Activated naive CD8-positive, alpha-beta T cell treated with anti-CD3 and anti-CD28 coated beads, Interleukin-2, amount 50 U/mL, for 16 hours (primary cell): ENCODE measurements around the gene FAM107A.

Source experiments
- DNase-seq: peaks from one replicate; pipeline ENCODE4 v3.0.0-alpha.2; 2020; ENCODE audit warnings: low read depth, low spot score

Gene FAM107A

DNA sequence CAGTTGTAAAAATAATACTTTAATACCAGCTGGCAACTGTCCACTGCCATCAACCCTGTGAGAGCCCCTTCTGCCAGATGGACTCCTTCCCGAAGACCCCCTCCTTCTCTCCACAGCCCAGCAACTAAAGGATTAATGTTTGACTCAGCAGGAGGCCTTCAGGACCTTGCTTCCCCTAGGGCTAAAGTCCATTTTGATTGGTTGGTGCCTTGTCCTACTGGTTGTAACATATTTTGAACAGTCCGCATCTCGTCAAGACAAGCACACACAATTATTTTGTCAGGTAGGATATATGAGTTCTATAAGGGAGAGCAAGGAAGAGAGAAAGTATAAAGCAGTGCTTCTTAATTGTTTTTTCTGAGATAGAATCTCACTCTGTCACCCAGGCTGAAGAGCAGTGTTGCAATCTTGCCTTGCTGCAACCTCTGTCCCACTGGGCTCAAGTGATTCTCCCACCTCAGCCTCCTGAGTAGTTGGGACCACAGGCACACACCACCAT lies 58.9 kb downstream of the FAM107A start:
- DNase-seq: no peak

DNA sequence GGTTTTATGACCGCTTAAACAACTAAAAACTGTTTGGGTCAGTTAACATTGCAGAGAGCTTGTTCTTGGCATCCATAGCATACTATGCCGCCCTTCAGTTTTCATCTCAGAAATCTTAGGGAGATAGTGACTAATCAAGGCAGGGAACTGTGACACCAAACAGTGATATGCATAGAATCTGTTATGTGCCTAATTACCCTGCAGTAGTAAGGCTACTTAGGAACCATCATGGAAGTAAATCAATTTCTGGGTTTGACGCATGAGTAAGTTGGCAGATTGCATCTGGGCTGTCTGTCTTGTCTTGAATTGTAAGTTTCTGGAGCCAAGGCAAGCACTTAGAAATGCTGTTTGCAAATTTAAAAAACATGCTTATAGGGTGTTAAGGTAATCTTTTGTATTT lies 62.8 kb downstream of the FAM107A start:
- DNase-seq: no peak
